Lower leg skin (tissue), 3 donors: ENCODE data around the gene COBL.

Experiments used
- CTCF ChIP-seq, 3 donors: fragments of 450-650 bp; IDR thresholded peaks; one replicate each; pipeline ENCODE4 v1.5.1; 2016; ENCODE audit warnings: antibody characterized with exemption in 3 of 3, mild to moderate bottlenecking in 3 of 3, moderate library complexity in 2 of 3
- POLR2A ChIP-seq, 2 donors: fragments of 450-650 bp; IDR thresholded peaks; one replicate each; pipeline ENCODE4 v1.6.1; 2016 to 2017; ENCODE audit warnings: antibody characterized with exemption in 2 of 2, mild to moderate bottlenecking in 1 of 2, moderate library complexity in 1 of 2

- TF ChIP-seq CTCF (IDR thresholded peaks at IDR 0.05), result no peak
- no peak for TF ChIP-seq POLR2A (IDR thresholded peaks at IDR 0.05)
These were observed 203.0 kb downstream of the COBL start for GRCh38 chr7:51113560-51113959.
